MM.1S (cell line): Measurements from ENCODE around the gene TOLLIP.

Source experiments
- DNase-seq: peaks from one replicate; pipeline ENCODE4 v3.0.0-alpha.2; 2015
- H2AFZ ChIP-seq: fragments of 300-600 bp; sonication (generic); 2 replicates; pipeline ENCODE4 v1.6.0; 2016; ENCODE audit warnings: antibody characterized with exemption, low read length
- H3F3A ChIP-seq: fragments of 300-600 bp; sonication (generic); 2 replicates; pipeline ENCODE4 v1.6.1; 2016; ENCODE audit warnings: mild to moderate bottlenecking, antibody characterized with exemption, low read length, moderate library complexity, mixed read lengths; ENCODE audit not compliant: insufficient read depth
- H3K27ac ChIP-seq: fragments of 300-600 bp; sonication (generic); 2 replicates; pipeline ENCODE4 v1.5.1; 2016; ENCODE audit warnings: mild to moderate bottlenecking, low read length
- H3K27me3 ChIP-seq: fragments of 300-600 bp; sonication (generic); replicated peaks from 2 replicates; pipeline ENCODE4 v1.6.0; 2016; ENCODE audit warnings: low read length; ENCODE audit not compliant: insufficient read depth
- H3K36me3 ChIP-seq: fragments of 300-600 bp; sonication (generic); replicated peaks from 2 replicates; pipeline ENCODE4 v1.6.1; 2016; ENCODE audit warnings: mild to moderate bottlenecking, low read length, mixed read lengths; ENCODE audit not compliant: insufficient read depth
- H3K4me1 ChIP-seq: fragments of 300-600 bp; sonication (generic); 2 replicates; pipeline ENCODE4 v1.6.1; 2016; ENCODE audit warnings: low read length, mixed read lengths
- H3K4me2 ChIP-seq: fragments of 300-600 bp; sonication (generic); 2 replicates; pipeline ENCODE4 v1.6.0; 2016; ENCODE audit warnings: low read depth, low read length
- H3K4me3 ChIP-seq: fragments of 300-600 bp; sonication (generic); 2 replicates; pipeline ENCODE4 v1.5.1; 2016; ENCODE audit warnings: low read length, mixed read lengths
- H3K79me2 ChIP-seq: fragments of 300-600 bp; sonication (generic); 2 replicates; pipeline ENCODE4 v1.6.1; 2016; ENCODE audit warnings: mixed run types, low read length, mixed read lengths
- H3K9ac ChIP-seq: fragments of 300-600 bp; sonication (generic); 2 replicates; pipeline ENCODE4 v1.6.1; 2016; ENCODE audit warnings: low read length, mixed read lengths
- H3K9me2 ChIP-seq: fragments of 300-600 bp; sonication (generic); replicated peaks from 2 replicates; pipeline ENCODE4 v1.6.1; 2016; ENCODE audit warnings: mild to moderate bottlenecking, low read length, mixed read lengths; ENCODE audit not compliant: insufficient read depth
- H3K9me3 ChIP-seq: fragments of 300-600 bp; sonication (generic); replicated peaks from 2 replicates; pipeline ENCODE4 v1.6.1; 2016; ENCODE audit warnings: mild to moderate bottlenecking, low read length, mixed read lengths; ENCODE audit not compliant: insufficient read depth
- H4K20me1 ChIP-seq: fragments of 300-600 bp; sonication (generic); 2 replicates; pipeline ENCODE4 v1.6.1; 2016; ENCODE audit warnings: mild to moderate bottlenecking, low read length, moderate library complexity, mixed read lengths; ENCODE audit not compliant: insufficient read depth
- CTCF ChIP-seq: fragments of 300-600 bp; sonication (generic); IDR thresholded peaks from 2 replicates; pipeline ENCODE4 v1.5.1; 2016; ENCODE audit warnings: antibody characterized with exemption, low read length, mixed read lengths
- EZH2 ChIP-seq: fragments of 300-600 bp; sonication (generic); optimal IDR thresholded peaks from 2 replicates; pipeline ENCODE3; 2017; ENCODE audit warnings: low read depth, mild to moderate bottlenecking, antibody characterized with exemption, low read length, mixed read lengths
- EZH2phosphoT487 ChIP-seq: fragments of 300-600 bp; sonication (generic); IDR thresholded peaks from 2 replicates; pipeline ENCODE4 v1.6.1; 2018; ENCODE audit warnings: antibody characterized with exemption, low read length

Gene TOLLIP

DNA sequence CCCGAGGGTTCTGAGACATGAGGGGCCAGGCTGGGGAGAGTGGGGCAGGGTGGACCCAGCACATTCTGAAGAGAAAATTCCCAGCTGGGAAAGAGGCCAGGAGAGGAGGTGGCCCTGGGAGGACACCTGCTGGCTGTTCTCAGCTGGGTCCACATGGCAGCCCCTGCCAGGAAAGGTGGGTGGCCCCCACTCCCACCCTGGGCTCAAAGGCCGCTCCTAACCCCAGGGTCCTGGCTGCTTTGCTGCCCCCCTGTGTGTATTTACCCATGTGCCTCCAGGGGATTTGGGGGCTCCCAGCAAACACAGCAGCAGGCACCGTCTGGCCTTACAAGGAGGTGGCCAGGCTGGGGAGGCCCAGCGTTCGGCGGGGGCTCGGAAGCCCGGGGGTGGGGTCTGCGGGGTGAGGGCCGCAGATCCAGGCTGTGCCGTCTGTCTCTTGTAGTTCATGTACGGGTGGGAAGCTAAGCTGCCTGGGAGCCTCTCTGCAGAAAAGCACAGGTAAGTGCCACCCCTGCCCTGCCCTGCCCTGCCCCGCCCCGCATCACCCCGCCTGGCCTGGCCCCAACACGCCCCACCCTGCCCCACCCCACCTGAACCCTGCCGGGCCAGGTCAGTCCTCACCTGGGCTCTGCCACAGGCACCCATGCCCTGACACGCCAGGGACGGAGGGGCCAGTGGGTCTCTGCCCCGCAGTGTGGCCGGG is 75.9 kb downstream of the TOLLIP start:
- Histone ChIP-seq H3K9me2 (no peaks in the 10 kb centered on the region), H2AFZ (no peak overlapping the region), H3F3A (no peaks in the 10 kb centered on the region), H3K27ac (no peak overlapping the region), H3K4me3 (no peak overlapping the region), H3K36me3 (no peaks in the 10 kb centered on the region), H4K20me1 (no peaks in the 10 kb centered on the region), H3K27me3 (peaks cover 80% of the 10 kb centered on the region), H3K9ac (no peak overlapping the region), H3K79me2 (no peaks in the 10 kb centered on the region), H3K4me2 (no peak overlapping the region), H3K9me3 (no peaks in the 10 kb centered on the region), H3K4me1 (no peaks in the 10 kb centered on the region)
- no peak for DNase-seq
- TF ChIP-seq EZH2 = no peak
- no peak for TF ChIP-seq EZH2phosphoT487
- TF ChIP-seq CTCF = no peak

- Histone ChIP-seq H4K20me1 (no peaks in the 10 kb centered on the region), H3K9ac (no peak overlapping the region), H3K79me2 (no peaks in the 10 kb centered on the region), H3K27ac (no peak overlapping the region), H2AFZ (no peak overlapping the region), H3K4me3 (no peak overlapping the region), H3F3A (no peaks in the 10 kb centered on the region), H3K27me3 (peaks cover 80% of the 10 kb centered on the region), H3K36me3 (no peaks in the 10 kb centered on the region), H3K4me2 (no peak overlapping the region), H3K4me1 (no peaks in the 10 kb centered on the region), H3K9me3 (no peaks in the 10 kb centered on the region), H3K9me2 (no peaks in the 10 kb centered on the region)
- TF ChIP-seq CTCF = no peak
- TF ChIP-seq EZH2 = no peak
- no peak for TF ChIP-seq EZH2phosphoT487
- DNase-seq = no peak
Measured at GRCh38 chr11:1232883-1233321, 76.5 kb downstream of the TOLLIP start.

GRCh38 chr11:1232021-1232882 is 77.2 kb downstream of the TOLLIP start:
- H3K4me2 ChIP-seq = no peak overlapping the region
- H3K9ac ChIP-seq = no peak overlapping the region

More at GRCh38 chr11:1232021-1232882, 77.2 kb downstream of the TOLLIP start:
- Histone ChIP-seq H3K9me2 (no peaks in the 10 kb centered on the region), H3K4me1 (no peaks in the 10 kb centered on the region), H3F3A (no peaks in the 10 kb centered on the region), H3K27ac (no peak overlapping the region), H3K79me2 (no peaks in the 10 kb centered on the region), H2AFZ (no peak overlapping the region), H3K4me3 (no peak overlapping the region), H4K20me1 (no peaks in the 10 kb centered on the region), H3K36me3 (no peaks in the 10 kb centered on the region), H3K9me3 (no peaks in the 10 kb centered on the region), H3K27me3 (peaks cover 77% of the 10 kb centered on the region)
- no peak for TF ChIP-seq EZH2phosphoT487
- no peak for TF ChIP-seq CTCF
- TF ChIP-seq EZH2 = no peak
- no peak for DNase-seq
